ENCODE data around the gene KCNN2. TPM values are rescaled to one million over a fixed set of nuclear protein-coding genes. Genes with fewer than 3 reads are reported as not detected.

KCNN2 gene
- total RNA-seq, 1 donor from 2014 or later = 2.1 TPM

- Histone ChIP-seq H3K27ac (no peak overlapping the region), H3K4me3 (no peak overlapping the region), H3K36me3 (no peaks in the 10 kb centered on the region), H3K27me3 (no peaks in the 10 kb centered on the region), H3K9me3 (no peaks in the 10 kb centered on the region), H3K4me1 (no peaks in the 10 kb centered on the region)
- DNase-seq (no peak), ATAC-seq (no peak)
- TF ChIP-seq CTCF (IDR thresholded peaks at IDR 0.05) = no peak
- intact Hi-C loops (cut with DNase I) = no loop called here
Observed at GRCh38 chr5:114332493-114332892, 29.4 kb upstream of the KCNN2 start.

- Histone ChIP-seq H3K4me3 (no peak overlapping the region), H3K27ac (no peak overlapping the region), H3K27me3 (no peaks in the 10 kb centered on the region), H3K4me1 (no peaks in the 10 kb centered on the region), H3K36me3 (no peaks in the 10 kb centered on the region), H3K9me3 (no peaks in the 10 kb centered on the region)
- no peak for TF ChIP-seq CTCF (IDR thresholded peaks at IDR 0.05)
- intact Hi-C loops (cut with DNase I) = no loop called here
- DNase-seq = no peak
- no peak for ATAC-seq
Observed at GRCh38 chr5:114332925-114333324, 28.9 kb upstream of the KCNN2 start.

- intact Hi-C loops (cut with DNase I) = no loop called here
- Histone ChIP-seq H3K4me1 (no peaks in the 10 kb centered on the region), H3K36me3 (no peaks in the 10 kb centered on the region), H3K4me3 (no peak overlapping the region), H3K9me3 (no peaks in the 10 kb centered on the region), H3K27me3 (no peaks in the 10 kb centered on the region), H3K27ac (no peak overlapping the region)
- no peak for DNase-seq
- no peak for ATAC-seq
- TF ChIP-seq CTCF (IDR thresholded peaks at IDR 0.05) = no peak
Observed at GRCh38 chr5:114335391-114335790, 26.5 kb upstream of the KCNN2 start.

GRCh38 chr5:114339108-114339507 lies 22.8 kb upstream of the KCNN2 start:
- Histone ChIP-seq H3K9me3 (no peaks in the 10 kb centered on the region), H3K27me3 (no peaks in the 10 kb centered on the region), H3K27ac (no peak overlapping the region), H3K4me3 (no peak overlapping the region), H3K4me1 (no peaks in the 10 kb centered on the region), H3K36me3 (no peaks in the 10 kb centered on the region)
- no peak for TF ChIP-seq CTCF (IDR thresholded peaks at IDR 0.05)
- DNase-seq (no peak), ATAC-seq (no peak)
- intact Hi-C loops (cut with DNase I) = no loop called here

GRCh38 chr5:114346181-114346580 lies 15.7 kb upstream of the KCNN2 start:
- intact Hi-C loops (cut with DNase I) = no loop called here
- ATAC-seq = no peak

More at GRCh38 chr5:114346181-114346580, 15.7 kb upstream of the KCNN2 start:
- H3K4me1 ChIP-seq = no peaks in the 10 kb centered on the region
- H3K27ac ChIP-seq = no peak overlapping the region
- no peak overlapping the region for H3K4me3 ChIP-seq
- no peaks in the 10 kb centered on the region for H3K9me3 ChIP-seq
- H3K27me3 ChIP-seq = no peaks in the 10 kb centered on the region
- no peaks in the 10 kb centered on the region for H3K36me3 ChIP-seq
- no peak for TF ChIP-seq CTCF (IDR thresholded peaks at IDR 0.05)
- no peak for DNase-seq
